Measurements from ENCODE around the gene EBF4. TPM values are rescaled to one million over a fixed set of nuclear protein-coding genes. Genes with fewer than 3 reads are reported as not detected.
"Not testable (repeated sequence)": the region's sequence is repeated elsewhere in the genome, so short reads cannot be mapped to it uniquely, and the experiment has no call there.

The EBF4 gene
- polyA plus RNA-seq, 1 experiment, result 0.60 TPM

GRCh38 chr20:2695206-2695983 is 2.8 kb downstream of the EBF4 start:
- Histone ChIP-seq H3K4me3 (ENCODE audit: low read depth, low read length) (no peak overlapping the region), H3K27ac (ENCODE audit: low read depth, low read length) (no peak overlapping the region), H3K9me3 (ENCODE audit: control insufficient read depth, insufficient read depth, low read length) (peaks cover 5% of the 10 kb centered on the region; the same call in 1 of the 2 replicates), H3K27me3 (ENCODE audit: control insufficient read depth, insufficient read depth, low read length) (peaks cover 69% of the 10 kb centered on the region)
- ChIA-PET CTCF (no interaction called here), POLR2A (no interaction called here)
- TF ChIP-seq, protein P1, sequence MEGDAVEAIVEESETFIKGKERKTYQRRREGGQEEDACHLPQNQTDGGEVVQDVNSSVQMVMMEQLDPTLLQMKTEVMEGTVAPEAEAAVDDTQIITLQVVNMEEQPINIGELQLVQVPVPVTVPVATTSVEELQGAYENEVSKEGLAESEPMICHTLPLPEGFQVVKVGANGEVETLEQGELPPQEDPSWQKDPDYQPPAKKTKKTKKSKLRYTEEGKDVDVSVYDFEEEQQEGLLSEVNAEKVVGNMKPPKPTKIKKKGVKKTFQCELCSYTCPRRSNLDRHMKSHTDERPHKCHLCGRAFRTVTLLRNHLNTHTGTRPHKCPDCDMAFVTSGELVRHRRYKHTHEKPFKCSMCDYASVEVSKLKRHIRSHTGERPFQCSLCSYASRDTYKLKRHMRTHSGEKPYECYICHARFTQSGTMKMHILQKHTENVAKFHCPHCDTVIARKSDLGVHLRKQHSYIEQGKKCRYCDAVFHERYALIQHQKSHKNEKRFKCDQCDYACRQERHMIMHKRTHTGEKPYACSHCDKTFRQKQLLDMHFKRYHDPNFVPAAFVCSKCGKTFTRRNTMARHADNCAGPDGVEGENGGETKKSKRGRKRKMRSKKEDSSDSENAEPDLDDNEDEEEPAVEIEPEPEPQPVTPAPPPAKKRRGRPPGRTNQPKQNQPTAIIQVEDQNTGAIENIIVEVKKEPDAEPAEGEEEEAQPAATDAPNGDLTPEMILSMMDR (IDR thresholded peaks at IDR 0.05; ENCODE audit: low read depth, low read length), result no peak
- no peak for DNase-seq (ENCODE audit: low read depth, low spot score)

DNA sequence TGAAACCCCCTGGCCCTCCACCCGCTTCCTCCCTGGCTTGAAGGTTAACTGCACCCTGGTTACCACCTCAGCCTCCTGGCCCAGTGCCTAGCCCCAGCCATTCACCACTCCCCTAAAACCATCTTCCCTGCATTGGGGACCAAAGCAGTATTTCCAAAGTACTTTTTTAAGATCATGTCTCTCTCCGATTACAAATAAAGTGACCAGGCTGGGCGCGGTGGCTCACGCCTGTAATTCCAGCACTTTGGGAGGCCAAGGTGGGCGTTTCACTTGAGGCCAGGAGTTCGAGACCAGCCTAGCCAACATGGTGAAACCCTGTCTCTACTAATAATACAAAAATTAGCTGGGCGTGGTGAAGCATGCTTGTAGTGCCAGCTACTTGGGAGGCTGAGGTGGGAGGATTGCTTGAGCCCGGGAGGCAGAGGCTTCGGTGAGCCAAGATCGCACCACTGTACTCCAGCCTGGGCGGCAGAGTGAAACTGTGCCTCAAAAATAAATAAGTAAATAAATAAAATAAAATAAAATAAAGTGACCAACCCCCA is 3.5 kb downstream of the EBF4 start:
- POLR2A ChIA-PET; H3K4me3 ChIP-seq (ENCODE audit: low read depth, low read length); H3K27ac ChIP-seq (ENCODE audit: low read depth, low read length); H3K9me3 ChIP-seq (ENCODE audit: control insufficient read depth, insufficient read depth, low read length); CTCF ChIA-PET; DNase-seq (ENCODE audit: low read depth, low spot score): not testable (repeated sequence)
- peaks cover 66% of the 10 kb centered on the region for H3K27me3 ChIP-seq (ENCODE audit: control insufficient read depth, insufficient read depth, low read length)

- Histone ChIP-seq H3K27ac (ENCODE audit: low read depth, low read length) (no peak overlapping the region), H3K9me3 (ENCODE audit: control insufficient read depth, insufficient read depth, low read length) (peaks cover 5% of the 10 kb centered on the region; the same call in 1 of the 2 replicates), H3K4me3 (ENCODE audit: low read depth, low read length) (no peak overlapping the region), H3K27me3 (ENCODE audit: control insufficient read depth, insufficient read depth, low read length) (peaks cover 64% of the 10 kb centered on the region)
- TF ChIP-seq, protein P1 (IDR thresholded peaks at IDR 0.05; ENCODE audit: low read depth, low read length), result no peak
- ChIA-PET POLR2A (no interaction called here), CTCF (no interaction called here)
- DNase-seq (ENCODE audit: low read depth, low spot score), result no peak
Observed at GRCh38 chr20:2696646-2697045, 4.1 kb downstream of the EBF4 start.

GRCh38 chr20:2697768-2698167 is 5.2 kb downstream of the EBF4 start:
- ChIA-PET CTCF (interaction anchor here (0.6 kb wide), 1 partner anchor 303 kb away, joined by 5 read pairs; no protein-coding TSS in a partner anchor), POLR2A (no interaction called here)
- Histone ChIP-seq H3K27me3 (ENCODE audit: control insufficient read depth, insufficient read depth, low read length) (peaks cover 66% of the 10 kb centered on the region), H3K4me3 (ENCODE audit: low read depth, low read length) (no peak overlapping the region), H3K9me3 (ENCODE audit: control insufficient read depth, insufficient read depth, low read length) (peaks cover 5% of the 10 kb centered on the region; the same call in 1 of the 2 replicates), H3K27ac (ENCODE audit: low read depth, low read length) (no peak overlapping the region)
- TF ChIP-seq, protein P1 (IDR thresholded peaks at IDR 0.05; ENCODE audit: low read depth, low read length), result no peak
- no peak for DNase-seq (ENCODE audit: low read depth, low spot score)

DNA sequence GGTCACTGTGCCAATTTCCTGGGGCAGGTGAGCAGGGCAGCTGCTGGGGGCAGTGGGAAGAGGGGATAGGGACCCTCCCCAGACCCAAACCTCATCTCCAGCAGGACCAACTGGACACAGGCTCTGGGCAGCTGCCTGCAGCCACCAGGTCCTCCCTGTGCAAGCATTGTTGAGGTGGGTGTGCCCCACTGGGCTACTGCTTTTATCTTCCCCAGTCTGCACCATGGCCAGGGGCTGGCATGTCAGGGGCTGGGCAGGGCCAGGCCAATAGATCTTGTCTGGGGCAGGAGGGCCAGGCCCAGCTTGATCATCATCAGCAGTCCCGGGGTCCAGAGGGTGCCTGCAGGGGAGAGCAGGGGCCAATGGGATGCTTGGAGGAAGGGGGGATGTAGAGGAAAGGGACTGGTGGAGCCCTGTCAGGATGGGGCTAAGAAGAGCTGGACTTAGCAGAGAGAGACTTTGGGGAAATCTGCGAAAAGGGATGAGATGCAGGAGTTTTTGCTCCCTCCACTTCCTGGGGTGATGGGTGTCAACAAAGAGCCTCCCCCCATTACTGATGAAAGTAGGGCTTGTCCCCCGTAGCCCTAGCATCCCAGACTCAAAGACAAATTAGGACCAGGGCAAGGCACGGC is 5.7 kb downstream of the EBF4 start:
- ChIA-PET CTCF (no interaction called here), POLR2A (no interaction called here)
- no peak for DNase-seq (ENCODE audit: low read depth, low spot score)
- H3K9me3 ChIP-seq (ENCODE audit: control insufficient read depth, insufficient read depth, low read length), result peaks cover 5% of the 10 kb centered on the region; the same call in 1 of the 2 replicates
- H3K27ac ChIP-seq (ENCODE audit: low read depth, low read length), result no peak overlapping the region
- TF ChIP-seq, protein P1 (IDR thresholded peaks at IDR 0.05; ENCODE audit: low read depth, low read length), result no peak
- H3K4me3 ChIP-seq (ENCODE audit: low read depth, low read length), result no peak overlapping the region
- H3K27me3 ChIP-seq (ENCODE audit: control insufficient read depth, insufficient read depth, low read length), result peaks cover 66% of the 10 kb centered on the region
